Peyer's patch (tissue), 4 donors: ENCODE measurements around the gene CTNND1.

Experiments
- POLR2A ChIP-seq, 2 donors: fragments of 450-650 bp; IDR thresholded peaks; one replicate each; pipeline ENCODE4 v1.5.1; 2017; ENCODE audit warnings: antibody characterized with exemption in 2 of 2, mild to moderate bottlenecking in 2 of 2, moderate library complexity in 2 of 2
- TF ChIP-seq, protein P1 (sequence below), 6 experiments: fragments of 450-650 bp in 4 of 6; fragments of 200-600 bp in 2 of 6; sonication (generic) in 1 of 6; IDR thresholded peaks; one replicate each; pipeline ENCODE4 v1.5.1; 2017 to 2019; ENCODE audit warnings: antibody characterized with exemption in 6 of 6, mild to moderate bottlenecking in 3 of 6, moderate library complexity in 1 of 6

DNA sequence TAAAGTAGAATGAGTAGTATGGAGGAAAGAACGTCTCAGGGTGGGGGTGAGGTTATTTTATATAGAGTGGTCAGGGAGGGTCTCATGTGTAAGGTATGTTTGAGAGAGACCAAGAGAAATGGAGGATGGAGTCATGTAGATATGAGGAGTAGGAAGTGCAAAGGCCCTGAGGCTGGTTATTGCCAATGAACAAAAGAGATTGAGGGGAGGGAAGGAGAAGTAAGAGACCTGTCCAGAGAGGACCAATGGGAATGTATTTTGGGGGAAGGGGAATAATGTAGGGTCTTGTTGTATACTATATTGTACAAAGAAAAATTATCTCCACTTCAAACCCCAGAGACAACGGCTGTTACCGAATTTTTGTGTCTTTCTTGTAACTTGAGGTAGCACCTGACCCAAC lies 9.8 kb downstream of the CTNND1 start:
- TF ChIP-seq, protein P1, sequence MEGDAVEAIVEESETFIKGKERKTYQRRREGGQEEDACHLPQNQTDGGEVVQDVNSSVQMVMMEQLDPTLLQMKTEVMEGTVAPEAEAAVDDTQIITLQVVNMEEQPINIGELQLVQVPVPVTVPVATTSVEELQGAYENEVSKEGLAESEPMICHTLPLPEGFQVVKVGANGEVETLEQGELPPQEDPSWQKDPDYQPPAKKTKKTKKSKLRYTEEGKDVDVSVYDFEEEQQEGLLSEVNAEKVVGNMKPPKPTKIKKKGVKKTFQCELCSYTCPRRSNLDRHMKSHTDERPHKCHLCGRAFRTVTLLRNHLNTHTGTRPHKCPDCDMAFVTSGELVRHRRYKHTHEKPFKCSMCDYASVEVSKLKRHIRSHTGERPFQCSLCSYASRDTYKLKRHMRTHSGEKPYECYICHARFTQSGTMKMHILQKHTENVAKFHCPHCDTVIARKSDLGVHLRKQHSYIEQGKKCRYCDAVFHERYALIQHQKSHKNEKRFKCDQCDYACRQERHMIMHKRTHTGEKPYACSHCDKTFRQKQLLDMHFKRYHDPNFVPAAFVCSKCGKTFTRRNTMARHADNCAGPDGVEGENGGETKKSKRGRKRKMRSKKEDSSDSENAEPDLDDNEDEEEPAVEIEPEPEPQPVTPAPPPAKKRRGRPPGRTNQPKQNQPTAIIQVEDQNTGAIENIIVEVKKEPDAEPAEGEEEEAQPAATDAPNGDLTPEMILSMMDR (IDR thresholded peaks at IDR 0.05) = no peak
- TF ChIP-seq POLR2A (IDR thresholded peaks at IDR 0.05) = no peak
